ENCODE results near the gene UVSSA. TPM values are rescaled to one million over a fixed set of nuclear protein-coding genes. Genes with fewer than 3 reads are reported as not detected.
A peak's percentile ranks its signal among the peaks of the same experiment; 100 is the strongest.

Gene UVSSA
- total RNA-seq, 1 donor from 2014 or later = 22.1 TPM

DNA sequence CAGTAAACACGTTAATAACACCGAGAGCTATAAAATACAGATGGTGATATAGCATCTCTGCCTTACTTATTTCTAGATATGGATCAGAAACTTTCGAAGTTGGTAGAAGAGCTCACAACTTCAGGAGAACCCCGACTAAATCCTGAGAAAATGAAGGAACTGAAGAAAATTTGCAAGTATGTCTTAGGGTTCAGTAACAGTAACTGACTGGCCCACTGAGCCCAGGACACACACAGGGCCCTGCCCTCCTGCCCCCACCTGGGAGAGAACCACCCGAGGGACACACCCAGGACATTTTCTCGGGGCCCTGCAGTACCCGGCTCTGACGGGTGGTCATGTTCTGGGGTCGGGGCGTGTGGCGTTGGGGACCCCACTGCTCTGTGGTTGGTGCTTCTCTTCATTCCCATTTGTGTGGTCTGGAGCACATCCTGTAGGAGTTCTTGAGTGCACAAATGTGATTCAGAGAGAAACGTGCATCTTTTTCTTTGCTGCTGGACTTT lies 1.1 kb downstream of the UVSSA start:
- TF ChIP-seq, protein P1, sequence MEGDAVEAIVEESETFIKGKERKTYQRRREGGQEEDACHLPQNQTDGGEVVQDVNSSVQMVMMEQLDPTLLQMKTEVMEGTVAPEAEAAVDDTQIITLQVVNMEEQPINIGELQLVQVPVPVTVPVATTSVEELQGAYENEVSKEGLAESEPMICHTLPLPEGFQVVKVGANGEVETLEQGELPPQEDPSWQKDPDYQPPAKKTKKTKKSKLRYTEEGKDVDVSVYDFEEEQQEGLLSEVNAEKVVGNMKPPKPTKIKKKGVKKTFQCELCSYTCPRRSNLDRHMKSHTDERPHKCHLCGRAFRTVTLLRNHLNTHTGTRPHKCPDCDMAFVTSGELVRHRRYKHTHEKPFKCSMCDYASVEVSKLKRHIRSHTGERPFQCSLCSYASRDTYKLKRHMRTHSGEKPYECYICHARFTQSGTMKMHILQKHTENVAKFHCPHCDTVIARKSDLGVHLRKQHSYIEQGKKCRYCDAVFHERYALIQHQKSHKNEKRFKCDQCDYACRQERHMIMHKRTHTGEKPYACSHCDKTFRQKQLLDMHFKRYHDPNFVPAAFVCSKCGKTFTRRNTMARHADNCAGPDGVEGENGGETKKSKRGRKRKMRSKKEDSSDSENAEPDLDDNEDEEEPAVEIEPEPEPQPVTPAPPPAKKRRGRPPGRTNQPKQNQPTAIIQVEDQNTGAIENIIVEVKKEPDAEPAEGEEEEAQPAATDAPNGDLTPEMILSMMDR (IDR thresholded peaks at IDR 0.05; ENCODE audit: unreplicated experiment) = no peak
- Mint-ChIP-seq H3K4me1 (ENCODE audit: unreplicated experiment) (peaks cover 20% of the 10 kb centered on the region), H3K4me3 (ENCODE audit: unreplicated experiment) (peak overlapping the region; percentile 90), H3K27me3 (ENCODE audit: unreplicated experiment) (peaks cover 17% of the 10 kb centered on the region), H3K9me3 (ENCODE audit: unreplicated experiment) (no peaks in the 10 kb centered on the region), H3K36me3 (ENCODE audit: low read depth, unreplicated experiment) (peaks cover 19% of the 10 kb centered on the region), H3K27ac (ENCODE audit: unreplicated experiment) (peak overlapping the region; percentile 87)
- DNase-seq (ENCODE audit: low spot score) = no peak

DNA sequence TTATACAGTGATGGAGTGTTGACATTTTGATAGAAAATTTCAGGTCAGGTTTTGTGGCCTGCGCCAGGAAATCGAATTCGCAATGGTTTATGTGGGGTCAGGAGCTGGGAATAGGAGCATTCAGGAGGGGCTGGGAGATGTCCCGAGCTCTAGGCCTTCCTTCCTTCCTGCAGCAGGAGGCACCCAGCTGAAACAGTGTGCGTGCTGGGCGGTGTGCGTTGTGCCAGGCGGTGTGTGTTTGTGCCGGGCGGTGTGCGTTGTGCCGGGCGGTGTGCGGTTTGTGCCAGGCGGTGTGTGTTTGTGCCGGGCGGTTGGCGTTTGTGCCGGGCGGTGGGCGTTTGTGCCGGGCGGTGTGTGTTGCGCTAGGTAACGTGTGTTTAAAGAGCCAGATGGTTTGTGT lies 1.7 kb downstream of the UVSSA start:
- TF ChIP-seq, protein P1 (IDR thresholded peaks at IDR 0.05; ENCODE audit: unreplicated experiment) = no peak
- H3K27me3 Mint-ChIP-seq (ENCODE audit: unreplicated experiment) = peaks cover 17% of the 10 kb centered on the region
- no peak for DNase-seq (ENCODE audit: low spot score)
- peak overlapping the region; percentile 32 for H3K4me3 Mint-ChIP-seq (ENCODE audit: unreplicated experiment)
- no peaks in the 10 kb centered on the region for H3K9me3 Mint-ChIP-seq (ENCODE audit: unreplicated experiment)
- H3K36me3 Mint-ChIP-seq (ENCODE audit: low read depth, unreplicated experiment) = peaks cover 19% of the 10 kb centered on the region
- H3K27ac Mint-ChIP-seq (ENCODE audit: unreplicated experiment) = peak overlapping the region; percentile 75
- H3K4me1 Mint-ChIP-seq (ENCODE audit: unreplicated experiment) = peaks cover 20% of the 10 kb centered on the region

DNA sequence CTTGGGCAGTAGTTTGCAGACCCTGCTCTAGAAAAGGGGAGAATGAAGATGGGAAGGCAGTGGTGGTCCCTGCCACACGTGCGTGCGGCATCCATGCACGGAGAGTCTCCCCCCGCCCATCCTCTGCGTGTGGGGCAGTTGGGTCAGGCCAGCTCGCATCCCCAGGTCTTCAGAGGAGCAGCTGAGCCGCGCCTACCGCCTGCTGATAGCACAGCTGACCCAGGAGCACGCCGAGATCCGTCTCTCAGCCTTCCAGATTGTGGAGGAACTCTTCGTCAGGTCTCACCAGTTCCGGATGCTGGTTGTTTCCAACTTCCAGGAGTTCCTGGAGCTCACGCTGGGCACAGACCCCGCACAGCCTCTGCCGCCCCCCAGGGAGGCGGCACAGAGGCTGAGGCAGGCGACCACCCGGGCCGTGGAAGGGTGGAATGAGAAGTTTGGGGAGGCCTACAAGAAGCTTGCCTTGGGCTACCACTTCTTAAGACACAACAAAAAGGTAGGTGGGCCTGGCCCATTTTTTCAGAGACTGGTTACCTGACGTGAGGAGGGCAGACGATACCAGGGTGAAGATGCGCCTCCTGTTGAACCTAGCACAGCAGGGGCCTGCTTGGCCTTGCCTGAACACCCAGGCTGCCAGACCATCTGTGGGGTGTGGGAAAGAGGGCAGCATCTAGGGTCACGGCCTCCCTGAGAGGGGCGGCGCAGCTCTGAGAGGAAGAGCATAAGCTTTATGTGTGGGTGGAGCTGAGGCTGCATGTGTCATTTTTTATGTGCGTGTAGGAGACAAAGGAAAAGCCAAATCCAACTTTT lies 2.6 kb downstream of the UVSSA start:
- Mint-ChIP-seq H3K36me3 (ENCODE audit: low read depth, unreplicated experiment) (peaks cover 19% of the 10 kb centered on the region), H3K4me3 (ENCODE audit: unreplicated experiment) (peak overlapping the region; percentile 32), H3K27ac (ENCODE audit: unreplicated experiment) (peak overlapping the region; percentile 75), H3K4me1 (ENCODE audit: unreplicated experiment) (peaks cover 18% of the 10 kb centered on the region), H3K27me3 (ENCODE audit: unreplicated experiment) (peaks cover 15% of the 10 kb centered on the region), H3K9me3 (ENCODE audit: unreplicated experiment) (no peaks in the 10 kb centered on the region)
- no peak for DNase-seq (ENCODE audit: low spot score)
- TF ChIP-seq, protein P1 (IDR thresholded peaks at IDR 0.05; ENCODE audit: unreplicated experiment) = no peak

DNA sequence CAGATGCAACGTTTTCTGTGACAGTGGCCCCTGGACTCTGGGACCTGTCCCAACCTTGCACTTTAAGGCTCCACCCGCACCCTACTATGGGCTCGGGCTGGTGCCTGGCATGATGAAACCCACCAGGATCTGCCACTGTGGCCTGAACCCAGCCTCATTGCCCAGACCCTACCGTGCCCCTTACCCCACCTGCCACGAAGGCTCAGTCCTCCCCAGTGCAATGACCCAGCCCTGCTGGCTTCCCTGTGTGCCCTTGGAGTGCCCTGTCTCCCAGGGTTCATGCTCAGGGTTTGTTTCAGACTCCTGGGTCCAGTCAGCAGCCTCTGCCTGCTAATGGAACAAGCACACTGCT lies 3.1 kb downstream of the UVSSA start:
- no peak overlapping the region for H3K4me3 Mint-ChIP-seq (ENCODE audit: unreplicated experiment)
- no peaks in the 10 kb centered on the region for H3K9me3 Mint-ChIP-seq (ENCODE audit: unreplicated experiment)
- DNase-seq (ENCODE audit: low spot score) = no peak
- no peak overlapping the region for H3K27ac Mint-ChIP-seq (ENCODE audit: unreplicated experiment)
- TF ChIP-seq, protein P1 (IDR thresholded peaks at IDR 0.05; ENCODE audit: unreplicated experiment) = no peak
- H3K4me1 Mint-ChIP-seq (ENCODE audit: unreplicated experiment) = peaks cover 14% of the 10 kb centered on the region
- peaks cover 16% of the 10 kb centered on the region for H3K36me3 Mint-ChIP-seq (ENCODE audit: low read depth, unreplicated experiment)
- H3K27me3 Mint-ChIP-seq (ENCODE audit: unreplicated experiment) = peaks cover 11% of the 10 kb centered on the region

Measured in endothelial cell (in vitro differentiated cells).